A549 (cell line): ENCODE measurements around the gene CD96. TPM values are rescaled to one million over a fixed set of nuclear protein-coding genes. Genes with fewer than 3 reads are reported as not detected.

Experiments
- ATAC-seq, 2 experiments: fragments of 200-7000 bp in 1 of 2; fragments of >200 bp in 1 of 2; cut with Nextera tagmentation in 1 of 2; cut with Tn5 transposase in 1 of 2; 3 replicates each; pipeline versions ENCODE4 v1.8.0 to v1.9.1; 2018 to 2020; ENCODE audit warnings: mild to moderate bottlenecking in 1 of 2, moderate library complexity in 1 of 2
- CTCF ChIA-PET: fragments of 300-600 bp; sonication (Branson Sonifier 250); formaldehyde crosslinking; extraction: SDS; loops from one replicate; lab custom pipeline; 2021; ENCODE audit warnings: antibody characterized with exemption, inconsistent platforms; lab: Yijun Ruan, JAX
- POLR2A ChIA-PET: fragments of 350-600 bp; formaldehyde crosslinking; extraction: SDS; loops from one replicate; lab custom pipeline; 2021; ENCODE audit warnings: antibody characterized with exemption, inconsistent platforms; lab: Yijun Ruan, JAX
- DNase-seq, 2 experiments: peaks; one replicate each; pipeline versions ENCODE4 v3.0.0 to v3.0.0-alpha.2; 2011 to 2016; ENCODE audit warnings: low read depth in 1 of 2, low spot score in 1 of 2
- FAIRE-seq: peaks from 2 replicates; lab custom pipeline; 2011; peaks lifted over from hg19 to GRCh38; lab: Jason Lieb, UNC
- H3K27ac ChIP-seq, 2 experiments: fragments of >200 bp; sonication (Bioruptor Twin); formaldehyde crosslinking; 3 replicates each; pipeline ENCODE4 v1.5.1; 2016 to 2017
- H3K4me1 ChIP-seq: fragments of >200 bp; sonication (Bioruptor Twin); formaldehyde crosslinking; 3 replicates; pipeline ENCODE4 v1.6.1; 2016
- H3K4me2 ChIP-seq: fragments of >200 bp; sonication (Bioruptor Twin); formaldehyde crosslinking; 3 replicates; pipeline ENCODE4 v1.6.1; 2016
- H3K4me3 ChIP-seq: fragments of >200 bp; sonication (Bioruptor Twin); formaldehyde crosslinking; 3 replicates; pipeline ENCODE4 v1.5.1; 2016
- H3K9me3 ChIP-seq: fragments of >200 bp; sonication (Bioruptor Twin); formaldehyde crosslinking; 3 replicates; pipeline ENCODE4 v1.6.1; 2016
- CBX8 ChIP-seq: fragments of 200-600 bp; sonication (generic); IDR thresholded peaks from 2 replicates; pipeline ENCODE4 v1.6.1; 2016
- CHD2 ChIP-seq: fragments of 150-350 bp; IDR thresholded peaks from 2 replicates; pipeline ENCODE4 v1.6.1; 2014; ENCODE audit warnings: low read length; ENCODE audit not compliant: partially characterized antibody
- CTCF ChIP-seq: fragments of >200 bp; sonication (Bioruptor Twin); formaldehyde crosslinking; IDR thresholded peaks from 3 replicates; pipeline ENCODE4 v1.5.1; 2016
- E2F6 ChIP-seq: IDR thresholded peaks from 2 replicates; pipeline ENCODE4 v1.6.1; 2012; ENCODE audit warnings: low read depth, borderline replicate concordance
- EHF ChIP-seq: fragments of 250-450 bp; sonication (Bioruptor Pico); IDR thresholded peaks from 2 replicates; pipeline ENCODE4 v1.5.0; 2020; ENCODE audit warnings: mild to moderate bottlenecking
- ESRRA ChIP-seq: fragments of 150-350 bp; IDR thresholded peaks from 2 replicates; pipeline ENCODE4 v1.6.1; 2014; ENCODE audit warnings: mild to moderate bottlenecking, low read length, borderline replicate concordance
- FOSL2 ChIP-seq, 2 experiments: fragments of 450-650 bp in 1 of 2; fragments of >200 bp in 1 of 2; sonication (Bioruptor Twin) in 1 of 2; formaldehyde crosslinking; IDR thresholded peaks; 2 replicates each; pipeline versions ENCODE4 v1.5.0 to v1.6.1; 2016 to 2020; ENCODE audit warnings: mild to moderate bottlenecking in 1 of 2, moderate library complexity in 1 of 2
- GATA3 ChIP-seq: IDR thresholded peaks from 2 replicates; pipeline ENCODE4 v1.6.1; 2012; ENCODE audit warnings: borderline replicate concordance
- HOXA7 ChIP-seq: fragments of 250-450 bp; sonication (Bioruptor Pico); IDR thresholded peaks from 2 replicates; pipeline ENCODE4 v1.5.0; 2020; ENCODE audit warnings: mild to moderate bottlenecking, moderate library complexity
- JUNB ChIP-seq: fragments of >200 bp; sonication (Bioruptor Twin); formaldehyde crosslinking; IDR thresholded peaks from 2 replicates; pipeline ENCODE4 v1.6.1; 2016
- MAFK ChIP-seq: fragments of 450-650 bp; IDR thresholded peaks from 2 replicates; pipeline ENCODE4 v1.6.1; 2014; ENCODE audit not compliant: partially characterized antibody
- NFE2L2 ChIP-seq: fragments of 150-350 bp; conservative IDR thresholded peaks from 2 replicates; pipeline ENCODE4 v1.6.1; 2014; ENCODE audit warnings: low read length
- RAD21 ChIP-seq, 2 experiments: fragments of >200 bp in 1 of 2; sonication (Bioruptor Twin) in 1 of 2; formaldehyde crosslinking in 1 of 2; IDR thresholded peaks in 1 of 2; conservative IDR thresholded peaks in 1 of 2; 2 replicates in 1 of 2; 3 replicates in 1 of 2; pipeline ENCODE4 v1.6.1; 2012 to 2018; ENCODE audit warnings: inconsistent platforms in 1 of 2
- RARB ChIP-seq: fragments of 250-450 bp; sonication (Bioruptor Pico); IDR thresholded peaks from 2 replicates; pipeline ENCODE4 v1.8.0; 2021; ENCODE audit warnings: mild to moderate bottlenecking, moderate library complexity
- TP53 ChIP-seq: fragments of 250-450 bp; sonication (Bioruptor Pico); IDR thresholded peaks from 2 replicates; pipeline ENCODE4 v1.5.0; 2021; ENCODE audit warnings: mild to moderate bottlenecking, moderate library complexity
- ZFP36 ChIP-seq: fragments of 450-650 bp; IDR thresholded peaks from 2 replicates; pipeline ENCODE4 v1.6.1; 2014; ENCODE audit warnings: borderline replicate concordance; ENCODE audit not compliant: partially characterized antibody
- ZSCAN20 ChIP-seq: fragments of 250-450 bp; sonication (Bioruptor Pico); IDR thresholded peaks from 2 replicates; pipeline ENCODE4 v1.8.0; 2022; ENCODE audit warnings: mild to moderate bottlenecking, moderate library complexity
- WGBS: methylation state at CpG from one replicate; pipeline ENCODE4 v1.1.6; 2017; ENCODE audit errors: missing lambda C conversion rate; 5-methylcytosine and 5-hydroxymethylcytosine counted together
- polyA plus RNA-seq, 4 experiments: library from polyadenylated mRNA; depleted of rRNA in 3 of 4; stranded (reverse); fragments of >200 nt; fragmentation: RNase III in 1 of 4; extraction: RNeasy Plus Mini Kit Qiagen cat#74134 plus additional on column Dnase treatment in 1 of 4; gene quantifications; 2 replicates in 3 of 4; 3 replicates in 1 of 4; pipeline ENCODE4 v1.2.3, GENCODE V29; 2011 to 2017
- TF ChIP-seq, protein P1 (sequence below): fragments of 150-350 bp; IDR thresholded peaks from 2 replicates; pipeline ENCODE4 v1.6.1; 2014; ENCODE audit warnings: low read depth, mild to moderate bottlenecking, low read length
- TF ChIP-seq, protein P2 (sequence below): fragments of 250-450 bp; sonication (Bioruptor Pico); IDR thresholded peaks from 2 replicates; pipeline ENCODE4 v1.5.0; 2021; ENCODE audit warnings: mild to moderate bottlenecking, moderate library complexity, borderline replicate concordance

The CD96 gene
- polyA plus RNA-seq, 2 of the 4 experiments (the other 2 are of a cell fraction): not detected

GRCh38 chr3:111594205-111594604 lies 52.2 kb downstream of the CD96 start:
- TF ChIP-seq FOSL2 (IDR thresholded peaks at IDR 0.05): 0 out of 2 replicates have a peak, but pooled peaks have one; percentile 11
- peak; percentile 13; the same call in 1 of the 2 replicates for TF ChIP-seq FOSL2 (CRISPR knock-in tag; IDR thresholded peaks at IDR 0.05)
- TF ChIP-seq ZSCAN20 (CRISPR knock-in tag): no peak
- TF ChIP-seq E2F6: peak; percentile 38; the same call in 1 of the 2 replicates
- TF ChIP-seq JUNB: 0 out of 2 replicates have a peak, but pooled peaks have one; percentile 19
- peak; percentile 19; the same call in 1 of the 2 replicates for TF ChIP-seq GATA3
- ChIA-PET POLR2A (interaction anchor here (0.8 kb wide), 1 partner anchor 9 kb away, joined by 3 read pairs; no protein-coding TSS in a partner anchor), CTCF (interaction anchor here (1.0 to 3.2 kb wide), 5 partner anchors 9 to 122 kb away, joined by 3 to 24 read pairs (median 4); no protein-coding TSS in a partner anchor)
- 22% methylated on average over 2 of the region's 2 CpGs for WGBS
- peaks cover 67% of the 10 kb centered on the region for H3K4me1 ChIP-seq
- DNase-seq (peak in 1 of 2 experiments; percentile 40), ATAC-seq (peak; percentile 67 to 75; a peak in 5 of 6 replicates), FAIRE-seq (no peak)
- H3K9me3 ChIP-seq: no peaks in the 10 kb centered on the region
- no peak overlapping the region for H3K4me3 ChIP-seq
- peak overlapping the region; percentile 67 to 80 for H3K27ac ChIP-seq
- H3K4me2 ChIP-seq: peak overlapping the region; percentile 51

GRCh38 chr3:111594781-111595180 lies 52.8 kb downstream of the CD96 start:
- peaks cover 61% of the 10 kb centered on the region for H3K4me1 ChIP-seq
- DNase-seq: no peak
- WGBS: 0% methylated on average over 1 of the region's 1 CpG
- H3K27ac ChIP-seq: peak overlapping the region; percentile 67 to 80
- no peak for FAIRE-seq
- ChIA-PET CTCF (interaction anchor here (0.9 to 3.2 kb wide), 3 partner anchors 16 to 121 kb away, joined by 3 to 24 read pairs (median 3); no protein-coding TSS in a partner anchor), POLR2A (no interaction called here)
- TF ChIP-seq RARB (CRISPR knock-in tag) (no peak), MAFK (peak; percentile 76), JUNB (no peak)
- TF ChIP-seq, protein P1, sequence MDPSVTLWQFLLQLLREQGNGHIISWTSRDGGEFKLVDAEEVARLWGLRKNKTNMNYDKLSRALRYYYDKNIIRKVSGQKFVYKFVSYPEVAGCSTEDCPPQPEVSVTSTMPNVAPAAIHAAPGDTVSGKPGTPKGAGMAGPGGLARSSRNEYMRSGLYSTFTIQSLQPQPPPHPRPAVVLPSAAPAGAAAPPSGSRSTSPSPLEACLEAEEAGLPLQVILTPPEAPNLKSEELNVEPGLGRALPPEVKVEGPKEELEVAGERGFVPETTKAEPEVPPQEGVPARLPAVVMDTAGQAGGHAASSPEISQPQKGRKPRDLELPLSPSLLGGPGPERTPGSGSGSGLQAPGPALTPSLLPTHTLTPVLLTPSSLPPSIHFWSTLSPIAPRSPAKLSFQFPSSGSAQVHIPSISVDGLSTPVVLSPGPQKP: no peak
- H3K4me3 ChIP-seq: no peak overlapping the region
- H3K4me2 ChIP-seq: peak overlapping the region; percentile 51
- H3K9me3 ChIP-seq: no peaks in the 10 kb centered on the region
- ATAC-seq: no peak; a peak in 1 of 6 replicates

- H3K27ac ChIP-seq: peak within 1 kb of the TSS; percentile 67 to 80
- CTCF ChIA-PET: interaction anchor here (0.9 to 3.2 kb wide), 3 partner anchors 16 to 121 kb away, joined by 3 to 24 read pairs (median 3); no protein-coding TSS in a partner anchor
- 84% methylated on average over 2 of the region's 2 CpGs for WGBS
- no peaks in the 10 kb centered on the region for H3K9me3 ChIP-seq
- POLR2A ChIA-PET: no interaction called here
- peaks cover 56% of the 10 kb centered on the region for H3K4me1 ChIP-seq
- DNase-seq (no peak), ATAC-seq (no peak), FAIRE-seq (no peak)
- H3K4me3 ChIP-seq: no peak within 1 kb of the TSS
- TF ChIP-seq NFE2L2: no peak
- H3K4me2 ChIP-seq: peak within 1 kb of the TSS; percentile 51
Measured at GRCh38 chr3:111595232-111595631, 53.2 kb downstream of the CD96 start, which contains the start of gene ZBED2. ZBED2 (minus strand) TSS chr3:111595346; CDS start chr3:111594201, 1,145 bp downstream.

DNA sequence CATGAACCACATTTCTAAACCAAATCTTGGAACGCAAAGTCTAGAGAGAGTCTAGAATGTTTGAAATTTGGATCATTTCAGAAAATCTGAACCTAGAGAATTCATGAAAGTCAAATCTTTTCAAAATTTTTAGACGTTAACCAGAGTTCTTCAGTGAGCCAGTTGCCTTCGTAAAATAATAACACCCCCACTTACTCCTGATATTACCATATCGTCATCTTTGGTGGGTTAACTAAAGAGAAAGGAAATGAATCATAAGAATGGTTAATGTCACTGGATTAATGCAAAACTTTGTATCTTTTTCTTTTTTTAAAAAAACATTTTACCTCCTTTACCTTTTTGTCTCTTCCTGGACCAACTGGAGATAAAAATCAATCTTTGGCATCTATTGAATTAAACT lies 54.3 kb downstream of the CD96 start:
- WGBS: 80% methylated on average over 4 of the region's 4 CpGs
- FAIRE-seq: peak; percentile 23
- H3K27ac ChIP-seq: no peak overlapping the region

More for the DNA sequence above, 54.3 kb downstream of the CD96 start:
- no peaks in the 10 kb centered on the region for H3K9me3 ChIP-seq
- CTCF ChIA-PET: no interaction called here
- H3K4me2 ChIP-seq: no peak overlapping the region
- POLR2A ChIA-PET: no interaction called here
- no peak for DNase-seq
- TF ChIP-seq, protein P2, sequence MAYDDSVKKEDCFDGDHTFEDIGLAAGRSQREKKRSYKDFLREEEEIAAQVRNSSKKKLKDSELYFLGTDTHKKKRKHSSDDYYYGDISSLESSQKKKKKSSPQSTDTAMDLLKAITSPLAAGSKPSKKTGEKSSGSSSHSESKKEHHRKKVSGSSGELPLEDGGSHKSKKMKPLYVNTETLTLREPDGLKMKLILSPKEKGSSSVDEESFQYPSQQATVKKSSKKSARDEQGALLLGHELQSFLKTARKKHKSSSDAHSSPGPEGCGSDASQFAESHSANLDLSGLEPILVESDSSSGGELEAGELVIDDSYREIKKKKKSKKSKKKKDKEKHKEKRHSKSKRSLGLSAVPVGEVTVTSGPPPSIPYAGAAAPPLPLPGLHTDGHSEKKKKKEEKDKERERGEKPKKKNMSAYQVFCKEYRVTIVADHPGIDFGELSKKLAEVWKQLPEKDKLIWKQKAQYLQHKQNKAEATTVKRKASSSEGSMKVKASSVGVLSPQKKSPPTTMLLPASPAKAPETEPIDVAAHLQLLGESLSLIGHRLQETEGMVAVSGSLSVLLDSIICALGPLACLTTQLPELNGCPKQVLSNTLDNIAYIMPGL (CRISPR knock-in tag): no peak
- no peak for TF ChIP-seq RARB (CRISPR knock-in tag)
- no peak for TF ChIP-seq CBX8
- no peak for TF ChIP-seq CTCF
- TF ChIP-seq HOXA7 (CRISPR knock-in tag): no peak
- no peak for TF ChIP-seq ESRRA
- no peak for TF ChIP-seq TP53 (CRISPR knock-in tag)
- no peak for TF ChIP-seq EHF
- no peak for TF ChIP-seq ZFP36
- no peak for TF ChIP-seq CHD2
- TF ChIP-seq RAD21 (conservative IDR thresholded peaks at IDR 0.05 in 1 of 2, IDR thresholded peaks at IDR 0.05 in 1 of 2): no peak
- TF ChIP-seq, all 56 proteins: peak for 0
- no peak for ATAC-seq
- Histone ChIP-seq H3K4me1 (peaks cover 47% of the 10 kb centered on the region), H3K4me3 (no peak overlapping the region)
